PC-3 (cell line): ENCODE measurements around the gene SARDH. TPM values are rescaled to one million over a fixed set of nuclear protein-coding genes. Genes with fewer than 3 reads are reported as not detected.

Experiments
- ATAC-seq: fragments of 200-7000 bp; cut with Tn5 transposase; 2 replicates; pipeline ENCODE4 v1.9.1; 2020; ENCODE audit warnings: mild to moderate bottlenecking, moderate library complexity
- BruUV-seq: library from RNA; stranded (reverse); fragments of 400-500 nt; replicated peaks from 2 replicates; lab custom pipeline; 2021; lab: Mats Ljungman, UMichigan
- CTCF ChIA-PET: fragments of 300-600 bp; sonication (Branson Sonifier 250); formaldehyde crosslinking; loops from one replicate; lab custom pipeline; 2022; ENCODE audit warnings: antibody characterized with exemption; lab: Charles Lee
- POLR2A ChIA-PET: fragments of 300-600 bp; sonication (Branson Sonifier 250); formaldehyde crosslinking; loops from one replicate; lab custom pipeline; 2022; ENCODE audit warnings: antibody characterized with exemption; ENCODE audit not compliant: unreplicated experiment; lab: Charles Lee
- DNase-seq: peaks from one replicate; pipeline ENCODE4 v3.0.0-alpha.2; 2015
- H2AFZ ChIP-seq: fragments of 300-600 bp; sonication (generic); 2 replicates; pipeline ENCODE4 v1.6.0; 2016; ENCODE audit warnings: antibody characterized with exemption, low read length
- H3F3A ChIP-seq: fragments of 300-600 bp; sonication (generic); one replicate; pipeline ENCODE4 v1.6.0; 2017; ENCODE audit warnings: antibody characterized with exemption, low read length, control low read depth, mild to moderate bottlenecking; ENCODE audit not compliant: unreplicated experiment
- H3K27ac ChIP-seq: fragments of 300-600 bp; sonication (generic); 2 replicates; pipeline ENCODE4 v1.5.1; 2016; ENCODE audit warnings: mild to moderate bottlenecking, low read length
- H3K27me3 ChIP-seq: fragments of 300-600 bp; sonication (generic); 2 replicates; pipeline ENCODE4 v1.6.1; 2016; ENCODE audit warnings: low read length, mixed read lengths
- H3K36me3 ChIP-seq: fragments of 300-600 bp; sonication (generic); 2 replicates; pipeline ENCODE4 v1.6.1; 2016; ENCODE audit warnings: low read depth, mixed run types, low read length, mixed read lengths
- H3K4me1 ChIP-seq: fragments of 300-600 bp; sonication (generic); 2 replicates; pipeline ENCODE4 v1.5.1; 2016; ENCODE audit warnings: low read length; ENCODE audit not compliant: insufficient read depth
- H3K4me2 ChIP-seq: fragments of 300-600 bp; sonication (generic); 2 replicates; pipeline ENCODE4 v1.6.0; 2016; ENCODE audit warnings: low read length
- H3K4me3 ChIP-seq: fragments of 300-600 bp; sonication (generic); 2 replicates; pipeline ENCODE4 v1.5.1; 2016; ENCODE audit warnings: mild to moderate bottlenecking, low read length, mixed read lengths
- H3K79me2 ChIP-seq: fragments of 300-600 bp; sonication (generic); 2 replicates; pipeline ENCODE4 v1.6.1; 2017; ENCODE audit warnings: low read length, mixed read lengths
- H3K9ac ChIP-seq: fragments of 300-600 bp; sonication (generic); 2 replicates; pipeline ENCODE4 v1.6.0; 2016; ENCODE audit warnings: mild to moderate bottlenecking, low read length
- H3K9me2 ChIP-seq: fragments of 300-600 bp; sonication (generic); replicated peaks from 2 replicates; pipeline ENCODE4 v1.6.1; 2016; ENCODE audit warnings: mixed run types, low read length, mixed read lengths
- H3K9me3 ChIP-seq: fragments of 300-600 bp; sonication (generic); 2 replicates; pipeline ENCODE4 v1.6.1; 2016; ENCODE audit warnings: low read length, mixed read lengths
- H4K20me1 ChIP-seq: fragments of 300-600 bp; sonication (generic); 2 replicates; pipeline ENCODE4 v1.6.1; 2016; ENCODE audit warnings: low read length, mixed read lengths
- CTCF ChIP-seq: fragments of 300-600 bp; sonication (generic); conservative IDR thresholded peaks from 2 replicates; pipeline ENCODE4 v1.5.1; 2017; ENCODE audit warnings: antibody characterized with exemption, low read depth, mild to moderate bottlenecking, low read length
- EZH2 ChIP-seq: fragments of 300-600 bp; sonication (generic); IDR thresholded peaks from one replicate; pipeline ENCODE4 v1.6.1; 2017; ENCODE audit warnings: antibody characterized with exemption, mild to moderate bottlenecking, low read length; ENCODE audit not compliant: unreplicated experiment
- EZH2phosphoT487 ChIP-seq: fragments of 300-600 bp; sonication (generic); IDR thresholded peaks from 2 replicates; pipeline ENCODE4 v1.6.1; 2018; ENCODE audit warnings: mild to moderate bottlenecking, antibody characterized with exemption, low read length, borderline replicate concordance
- intact Hi-C: fragments of 100-400 bp; cut with micrococcal nuclease; formaldehyde crosslinking; loops from 2 replicates; pipeline ENCODE4 v1.9.0; 2023
- total RNA-seq: library from RNA; depleted of rRNA; stranded (reverse); fragments of >200 nt; gene quantifications from 2 replicates; pipeline ENCODE4 v1.2.3, GENCODE V29; 2014

Gene SARDH
- total RNA-seq, 1 experiment from 2014 or later = 3.4 TPM

GRCh38 chr9:133711428-133712220 is 26.5 kb downstream of the SARDH start:
- H3K27ac ChIP-seq = no peak overlapping the region
- ATAC-seq (no peak), DNase-seq (no peak)
- H3K9ac ChIP-seq = no peak overlapping the region
- H3F3A ChIP-seq = no peaks in the 10 kb centered on the region
- no peaks in the 10 kb centered on the region for H3K9me2 ChIP-seq
- CTCF ChIA-PET = no interaction called here
- no peaks in the 10 kb centered on the region for H3K36me3 ChIP-seq
- no peak overlapping the region for H3K4me2 ChIP-seq
- H3K9me3 ChIP-seq = no peaks in the 10 kb centered on the region
- H3K27me3 ChIP-seq = no peaks in the 10 kb centered on the region
- no peak overlapping the region for H2AFZ ChIP-seq
- no peaks in the 10 kb centered on the region for H4K20me1 ChIP-seq
- intact Hi-C loops = no loop called here
- no peaks in the 10 kb centered on the region for H3K79me2 ChIP-seq
- no peak overlapping the region for H3K4me3 ChIP-seq
- H3K4me1 ChIP-seq = no peaks in the 10 kb centered on the region
- POLR2A ChIA-PET = no interaction called here
- TF ChIP-seq EZH2phosphoT487 (no peak), EZH2 (no peak)
- BruUV-seq = no TSS peak

GRCh38 chr9:133710661-133711427 is 27.3 kb downstream of the SARDH start:
- Histone ChIP-seq H3K27ac (no peak overlapping the region), H2AFZ (no peak overlapping the region), H3F3A (no peaks in the 10 kb centered on the region), H3K27me3 (no peaks in the 10 kb centered on the region), H3K36me3 (no peaks in the 10 kb centered on the region), H3K4me3 (no peak overlapping the region), H4K20me1 (no peaks in the 10 kb centered on the region), H3K9me2 (no peaks in the 10 kb centered on the region), H3K9me3 (no peaks in the 10 kb centered on the region), H3K79me2 (no peaks in the 10 kb centered on the region), H3K9ac (no peak overlapping the region), H3K4me1 (no peaks in the 10 kb centered on the region), H3K4me2 (no peak overlapping the region)
- POLR2A ChIA-PET = no interaction called here
- ATAC-seq = no peak
- TF ChIP-seq EZH2 = no peak
- no peak for TF ChIP-seq EZH2phosphoT487
- CTCF ChIA-PET = no interaction called here
- BruUV-seq = no TSS peak
- no peak for DNase-seq
- intact Hi-C loops = no loop called here

GRCh38 chr9:133709691-133710571 is 28.2 kb downstream of the SARDH start:
- Histone ChIP-seq H3K9me3 (no peaks in the 10 kb centered on the region), H3K4me3 (no peak overlapping the region), H2AFZ (no peak overlapping the region), H3K9me2 (no peaks in the 10 kb centered on the region), H3F3A (no peaks in the 10 kb centered on the region), H3K27ac (no peak overlapping the region), H3K4me1 (no peaks in the 10 kb centered on the region), H3K27me3 (no peaks in the 10 kb centered on the region), H3K79me2 (no peaks in the 10 kb centered on the region), H4K20me1 (no peaks in the 10 kb centered on the region), H3K36me3 (no peaks in the 10 kb centered on the region), H3K9ac (no peak overlapping the region), H3K4me2 (no peak overlapping the region)
- TF ChIP-seq CTCF = no peak
- TF ChIP-seq EZH2phosphoT487 = no peak
- TF ChIP-seq EZH2 = no peak
- no peak for DNase-seq
- BruUV-seq = no TSS peak
- ATAC-seq = no peak
- CTCF ChIA-PET = no interaction called here
- POLR2A ChIA-PET = no interaction called here
- intact Hi-C loops = no loop called here
